Fibroblast of the aortic adventitia (primary cell): ENCODE measurements around the gene GCLC. TPM values are rescaled to one million over a fixed set of nuclear protein-coding genes. Genes with fewer than 3 reads are reported as not detected.
A peak's percentile ranks its signal among the peaks of the same experiment; 100 is the strongest.

Experiments
- DNase-seq: peaks from one replicate; pipeline ENCODE4 v3.0.0-alpha.2; 2010; ENCODE audit warnings: low read depth
- H3K4me3 ChIP-seq: 2 replicates; pipeline ENCODE4 v1.5.1; 2011; ENCODE audit warnings: low read depth, mild to moderate bottlenecking, control low read depth, low read length, moderate library complexity
- CTCF ChIP-seq: IDR thresholded peaks from 2 replicates; pipeline ENCODE4 v1.5.1; 2011; ENCODE audit warnings: mild to moderate bottlenecking, low read length, control low read depth, inconsistent platforms; ENCODE audit not compliant: insufficient read depth
- total RNA-seq: library from RNA; depleted of rRNA; stranded (reverse); fragments of >200 nt; gene quantifications from 2 replicates; pipeline ENCODE4 v1.2.3, GENCODE V29; 2012; ENCODE audit warnings: low replicate concordance

GCLC gene
- total RNA-seq, 1 donor: 21.1 TPM

- no peak for DNase-seq
- H3K4me3 ChIP-seq: no peak overlapping the region
- no peak for TF ChIP-seq CTCF
Measured at GRCh38 chr6:53528107-53528506, 16.8 kb downstream of the GCLC start.

GRCh38 chr6:53527249-53527765 is 17.6 kb downstream of the GCLC start:
- no peak overlapping the region for H3K4me3 ChIP-seq
- DNase-seq: no peak
- TF ChIP-seq CTCF: no peak

- no peak for TF ChIP-seq CTCF
- H3K4me3 ChIP-seq: no peak overlapping the region
- no peak for DNase-seq
Measured at GRCh38 chr6:53526000-53526399, 18.9 kb downstream of the GCLC start.

GRCh38 chr6:53524455-53524815 is 20.5 kb downstream of the GCLC start:
- no peak for TF ChIP-seq CTCF
- peak; percentile 28 for DNase-seq
- no peak overlapping the region for H3K4me3 ChIP-seq

- TF ChIP-seq CTCF: no peak
- no peak overlapping the region for H3K4me3 ChIP-seq
- DNase-seq: no peak
Measured at GRCh38 chr6:53523511-53524454, 21.1 kb downstream of the GCLC start.

GRCh38 chr6:53520320-53520928 is 24.5 kb downstream of the GCLC start:
- no peak for DNase-seq
- no peak overlapping the region for H3K4me3 ChIP-seq
- no peak for TF ChIP-seq CTCF
